Right lung (tissue), 5 donors: ENCODE data around the gene ZKSCAN1. TPM values are rescaled to one million over a fixed set of nuclear protein-coding genes. Genes with fewer than 3 reads are reported as not detected.
"Not testable (repeated sequence)": the region's sequence is repeated elsewhere in the genome, so short reads cannot be mapped to it uniquely, and the experiment has no call there.

Experiments
- DNase-seq, 2 donors: peaks; one replicate each; pipeline ENCODE4 v3.0.0-alpha.2; 2013
- polyA plus RNA-seq, 5 donors: library from polyadenylated mRNA; unstranded; fragments of 120-200 nt; gene quantifications; one replicate each; pipeline versions ENCODE4 v1.2.1 to v1.2.3, GENCODE V29; 2013; ENCODE audit warnings: inconsistent platforms in 1 of 5, low replicate concordance in 1 of 5; ENCODE audit not compliant: insufficient read length in 5 of 5, insufficient read depth in 1 of 5

Gene ZKSCAN1
- polyA plus RNA-seq, 5 donors: 75.2 to 93.9 (median 86.2) TPM

- no peak for DNase-seq
Observed at GRCh38 chr7:99996755-99997544, 18.4 kb upstream of the ZKSCAN1 start.

GRCh38 chr7:99997545-99998137 is 17.8 kb upstream of the ZKSCAN1 start:
- peak; percentile 50 to 60 for DNase-seq

- DNase-seq: no peak
Observed at GRCh38 chr7:100000239-100000638, 15.2 kb upstream of the ZKSCAN1 start.

GRCh38 chr7:100003711-100004661 is 11.4 kb upstream of the ZKSCAN1 start:
- peak; percentile 53 to 56 for DNase-seq

- no peak for DNase-seq
Observed at GRCh38 chr7:100007887-100008286, 7.5 kb upstream of the ZKSCAN1 start.

GRCh38 chr7:100008525-100008924 is 6.9 kb upstream of the ZKSCAN1 start:
- peak; percentile 54 to 55 for DNase-seq

GRCh38 chr7:100009952-100010351 is 5.4 kb upstream of the ZKSCAN1 start:
- not testable (repeated sequence) for DNase-seq

GRCh38 chr7:100010901-100011300 is 4.5 kb upstream of the ZKSCAN1 start:
- DNase-seq: no peak

DNA sequence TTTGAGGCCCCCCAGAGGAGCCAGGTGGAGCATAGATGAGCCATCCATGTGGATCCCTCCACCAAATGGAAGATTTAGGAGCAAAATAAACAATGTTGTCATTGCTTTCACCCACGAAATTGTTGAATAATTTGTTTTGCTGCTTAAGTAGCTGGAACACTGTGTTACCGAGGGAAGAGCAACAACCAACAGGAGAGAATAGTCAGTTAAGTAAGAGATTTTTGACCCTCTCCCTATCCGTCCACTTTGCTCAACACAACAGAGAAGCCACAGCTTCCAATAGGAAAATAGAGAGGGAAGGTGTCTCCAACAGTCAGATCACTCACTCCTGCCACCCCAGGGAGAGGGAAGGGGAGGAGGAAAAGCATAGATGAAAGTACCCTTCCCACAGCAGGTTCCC is 3.9 kb upstream of the ZKSCAN1 start:
- no peak for DNase-seq

- DNase-seq: peak; percentile 43 to 48
Observed at GRCh38 chr7:100012385-100013327, 2.7 kb upstream of the ZKSCAN1 start.

- DNase-seq: no peak
Observed at GRCh38 chr7:100013328-100013676, 2.1 kb upstream of the ZKSCAN1 start.

DNA sequence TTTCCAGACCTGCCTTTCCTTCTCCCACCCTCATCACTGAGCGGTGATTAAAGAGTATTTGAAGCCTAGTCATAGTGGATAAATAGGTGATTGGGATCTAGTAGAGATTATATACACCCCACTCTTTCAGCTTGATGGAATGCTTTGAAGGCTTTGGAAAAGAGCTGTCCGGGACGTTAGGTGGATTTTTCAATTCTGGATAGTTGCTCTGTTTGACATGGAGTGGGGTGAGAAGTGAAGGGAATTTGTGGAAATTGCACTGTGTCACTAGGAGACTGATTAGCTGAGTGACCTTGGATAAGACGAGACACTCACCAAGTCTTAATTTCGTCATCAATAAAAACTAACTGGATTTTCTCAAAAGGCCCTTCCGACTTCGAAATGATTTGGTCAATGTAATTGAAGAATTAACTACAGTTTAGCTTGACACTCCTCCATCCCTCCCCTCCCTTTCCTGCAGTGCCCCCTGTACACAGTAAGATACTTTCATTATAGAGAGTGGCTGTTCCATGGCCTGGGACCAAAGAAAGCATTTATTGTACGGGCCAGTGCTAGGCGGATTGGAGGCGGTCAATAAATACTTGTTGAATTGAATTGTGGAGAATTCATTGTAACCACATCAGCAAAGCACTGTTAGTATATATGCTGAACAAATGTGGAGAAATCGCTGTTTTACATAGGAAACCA is 962 bp downstream of the ZKSCAN1 start:
- no peak for DNase-seq

- DNase-seq: no peak
Observed at GRCh38 chr7:100017300-100017699, 1.9 kb downstream of the ZKSCAN1 start.

DNA sequence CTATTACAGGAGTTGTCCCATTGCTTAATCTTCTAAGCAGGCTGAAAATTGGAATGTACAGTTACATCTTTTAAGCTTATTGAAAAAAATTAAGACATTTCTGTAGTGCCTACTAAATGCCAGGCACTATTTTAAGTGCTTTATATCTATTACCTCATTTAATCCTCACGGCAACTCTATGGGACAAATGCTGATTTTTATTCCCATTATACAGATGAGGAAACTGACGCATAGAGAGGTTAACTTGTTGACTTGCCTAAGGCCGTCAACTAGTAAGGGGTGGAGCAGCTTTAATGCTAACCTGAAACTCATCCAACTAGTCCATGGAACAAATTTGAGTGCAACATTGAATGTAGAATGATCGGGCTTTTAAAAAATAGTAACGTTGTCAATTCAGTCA is 2.5 kb downstream of the ZKSCAN1 start:
- DNase-seq: no peak

GRCh38 chr7:100019908-100020307 is 4.5 kb downstream of the ZKSCAN1 start:
- DNase-seq: no peak

- DNase-seq: no peak
Observed at GRCh38 chr7:100021297-100021696, 5.9 kb downstream of the ZKSCAN1 start.

GRCh38 chr7:100022621-100023020 is 7.2 kb downstream of the ZKSCAN1 start:
- DNase-seq: no peak

DNA sequence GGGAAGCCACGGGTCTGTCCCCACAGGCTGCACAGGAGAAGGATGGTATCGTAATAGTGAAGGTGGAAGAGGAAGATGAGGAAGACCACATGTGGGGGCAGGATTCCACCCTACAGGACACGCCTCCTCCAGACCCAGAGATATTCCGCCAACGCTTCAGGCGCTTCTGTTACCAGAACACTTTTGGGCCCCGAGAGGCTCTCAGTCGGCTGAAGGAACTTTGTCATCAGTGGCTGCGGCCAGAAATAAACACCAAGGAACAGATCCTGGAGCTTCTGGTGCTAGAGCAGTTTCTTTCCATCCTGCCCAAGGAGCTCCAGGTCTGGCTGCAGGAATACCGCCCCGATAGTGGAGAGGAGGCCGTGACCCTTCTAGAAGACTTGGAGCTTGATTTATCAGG is 8.1 kb downstream of the ZKSCAN1 start:
- DNase-seq: no peak

- no peak for DNase-seq
Observed at GRCh38 chr7:100024020-100024619, 8.7 kb downstream of the ZKSCAN1 start.

GRCh38 chr7:100027197-100027596 is 11.8 kb downstream of the ZKSCAN1 start:
- DNase-seq: no peak
